HG03039 (cell line): ENCODE results near the gene TMEM50A.
"Not testable (repeated sequence)": the region's sequence is repeated elsewhere in the genome, so short reads cannot be mapped to it uniquely, and the experiment has no call there.

Experiments used
- ATAC-seq: cut with Tn5 transposase; IDR thresholded peaks from one replicate; pipeline ENCODE4 v1.9.1; 2021; ENCODE audit warnings: mild to moderate bottlenecking, moderate library complexity; ENCODE audit not compliant: unreplicated experiment

The TMEM50A gene

DNA sequence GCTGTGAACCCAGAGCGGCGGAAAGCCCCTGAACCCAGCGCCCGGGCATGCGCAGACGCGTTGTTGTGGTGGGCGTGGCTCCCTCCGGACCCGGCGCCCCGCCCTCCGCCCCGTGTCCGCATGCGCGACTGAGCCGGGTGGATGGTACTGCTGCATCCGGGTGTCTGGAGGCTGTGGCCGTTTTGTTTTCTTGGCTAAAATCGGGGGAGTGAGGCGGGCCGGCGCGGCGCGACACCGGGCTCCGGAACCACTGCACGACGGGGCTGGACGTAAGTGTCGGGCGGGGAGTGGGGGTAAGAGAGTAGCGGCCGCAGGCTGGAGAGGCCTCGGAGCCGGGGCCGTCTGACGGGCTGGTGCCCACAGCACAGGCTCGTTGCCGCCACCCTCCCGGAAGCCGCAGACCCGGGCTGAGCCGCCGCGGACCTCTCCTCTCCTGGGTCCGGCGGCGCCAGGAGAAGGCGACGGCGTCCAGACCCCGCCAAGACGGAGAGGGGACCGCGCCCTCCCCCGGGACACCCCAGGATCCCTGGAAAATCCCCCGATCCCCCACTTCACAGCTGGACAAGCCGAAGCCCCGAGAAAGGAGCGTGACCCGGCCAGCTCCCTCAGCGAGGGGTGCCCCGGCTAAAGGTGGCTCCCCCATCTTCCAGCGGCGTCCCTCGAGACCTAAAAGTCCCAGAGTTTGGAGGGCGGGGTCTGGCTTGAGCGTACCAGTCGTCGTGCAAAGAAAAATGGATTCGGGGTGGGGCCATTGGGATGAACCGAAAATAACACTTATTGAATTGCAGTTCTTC is at the start of gene TMEM50A:
TSS of gene TMEM50A (plus strand) at position 147 of the 794 bp plus-strand sequence. CDS start 2,153 bp downstream, outside the sequence.
- ATAC-seq = peak; percentile 52

DNA sequence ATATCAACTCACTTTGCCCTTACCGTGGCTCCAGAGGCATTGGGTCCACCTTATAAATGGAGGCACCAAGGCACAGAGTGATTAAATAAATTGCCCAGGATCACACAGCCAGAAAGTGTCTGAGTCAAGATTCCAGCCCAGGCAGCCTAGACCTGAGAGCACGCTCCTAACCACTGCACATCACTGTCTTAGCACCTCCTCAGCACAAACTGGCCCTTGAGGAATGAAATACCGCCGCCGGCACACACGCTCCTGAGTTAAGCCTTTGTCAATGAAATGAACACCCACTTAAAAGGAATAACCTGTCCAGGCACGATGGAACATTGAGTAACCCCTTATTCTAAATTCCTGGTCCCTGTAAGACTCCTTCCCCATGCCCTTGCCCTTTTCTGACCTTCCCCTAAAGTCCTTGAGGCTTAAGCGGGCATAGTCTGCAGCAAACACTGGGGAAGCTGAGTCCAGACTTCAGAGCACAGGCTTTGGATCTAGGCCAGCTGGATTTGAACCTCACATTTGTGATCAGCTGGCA is 49.5 kb upstream of the TMEM50A start:
- ATAC-seq = not testable (repeated sequence)

DNA sequence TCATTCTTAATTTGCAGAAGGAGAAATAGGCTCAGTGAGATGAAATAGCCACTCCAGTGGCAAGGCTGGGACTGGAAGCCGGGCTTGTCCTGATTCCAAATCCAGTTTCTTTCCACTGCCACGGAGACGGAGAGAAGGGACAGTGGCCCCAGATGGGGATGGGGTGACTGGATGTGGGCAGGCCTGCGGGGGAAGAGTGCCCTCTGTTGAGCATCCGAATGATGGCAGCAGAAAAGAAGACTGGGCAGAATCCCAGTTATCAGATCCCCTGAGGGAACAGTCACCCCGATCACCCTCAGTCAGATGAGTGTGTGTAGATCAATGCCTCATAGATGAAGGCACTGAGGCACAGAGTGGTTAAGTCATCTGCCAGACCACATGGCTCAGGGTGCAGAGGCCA is 48.1 kb upstream of the TMEM50A start:
- ATAC-seq = not testable (repeated sequence)

DNA sequence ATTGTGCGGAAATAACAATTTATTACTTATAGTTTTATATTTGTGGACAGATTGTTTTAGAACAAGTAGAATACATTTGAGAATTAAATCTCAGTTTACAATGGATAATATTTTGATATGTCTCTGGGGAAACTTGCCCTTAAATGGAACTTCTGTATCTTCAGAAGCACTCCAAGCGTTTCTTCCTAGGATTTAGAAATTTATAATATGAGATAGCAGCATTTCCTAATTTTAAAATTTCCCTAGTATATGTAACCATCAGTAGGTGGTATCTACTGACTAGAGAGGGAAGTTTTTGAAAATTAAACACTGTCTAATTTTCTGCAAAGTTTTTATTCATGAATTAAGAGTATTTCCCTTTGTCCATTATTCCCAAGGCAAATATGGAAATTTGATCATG is 44.7 kb upstream of the TMEM50A start:
- ATAC-seq = not testable (repeated sequence)

DNA sequence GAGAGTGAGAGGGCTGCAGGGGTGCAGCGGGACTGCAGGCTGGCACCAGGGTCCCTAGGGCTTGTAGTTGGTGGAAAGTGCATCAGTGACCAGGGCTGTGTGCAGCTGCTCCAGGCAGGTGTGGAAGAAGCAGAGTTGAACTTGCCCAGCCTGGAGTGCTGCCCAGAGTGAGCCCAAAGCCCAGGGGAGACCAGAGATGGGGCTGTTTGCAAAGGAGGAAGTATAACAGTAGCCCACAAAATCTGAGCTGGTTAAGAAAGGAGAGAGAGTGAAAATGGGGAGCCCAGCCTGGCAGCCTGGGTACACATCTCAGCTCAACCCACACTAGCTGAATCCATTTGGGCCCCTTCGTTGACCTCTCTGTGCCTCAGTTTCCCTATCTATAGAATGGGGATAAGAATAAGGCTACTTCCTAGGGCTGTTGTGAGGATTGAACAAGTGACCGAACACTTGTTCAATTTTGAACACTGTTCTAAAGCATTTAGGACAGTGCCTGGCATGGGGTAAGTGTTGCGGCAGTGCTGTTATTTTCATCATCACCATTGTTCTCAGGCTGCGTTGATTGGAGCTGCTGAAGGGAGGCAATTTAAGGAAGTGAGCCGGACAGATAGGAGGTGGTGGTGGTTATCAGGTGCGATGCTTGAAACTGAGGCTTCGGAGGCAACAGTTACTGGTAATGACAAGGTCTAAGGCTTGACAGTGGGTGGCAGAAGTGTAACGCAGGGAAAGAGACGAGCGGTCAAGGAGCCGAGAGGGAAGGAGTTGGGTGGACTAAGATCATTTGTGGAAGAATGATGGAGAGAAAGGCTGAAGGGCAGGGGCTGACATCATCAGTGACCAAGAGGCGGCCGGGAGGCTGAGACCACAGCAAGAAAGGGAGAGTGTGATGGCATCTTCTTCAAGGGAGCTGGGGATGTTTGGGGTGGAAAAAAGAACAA is 43.0 kb upstream of the TMEM50A start:
- not testable (repeated sequence) for ATAC-seq

DNA sequence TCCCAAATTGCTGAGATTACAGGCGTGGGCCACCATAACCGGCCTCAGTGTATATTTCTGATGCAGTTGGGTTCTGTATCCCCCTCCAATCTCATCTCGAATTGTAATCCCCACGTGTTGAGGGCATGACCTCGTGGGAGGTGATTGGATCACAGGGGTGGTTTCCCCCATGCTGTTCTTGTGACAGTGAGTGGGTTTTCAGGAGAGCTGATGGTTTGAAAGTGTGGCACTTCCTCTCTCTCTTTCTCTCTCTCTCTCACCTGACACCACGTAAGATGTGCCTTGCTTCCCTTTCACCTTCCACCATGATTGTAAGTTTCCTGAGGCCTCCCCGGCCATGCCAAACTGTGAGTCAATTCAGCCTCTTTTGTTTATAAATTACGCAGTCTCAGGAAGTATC is 41.6 kb upstream of the TMEM50A start:
- not testable (repeated sequence) for ATAC-seq

DNA sequence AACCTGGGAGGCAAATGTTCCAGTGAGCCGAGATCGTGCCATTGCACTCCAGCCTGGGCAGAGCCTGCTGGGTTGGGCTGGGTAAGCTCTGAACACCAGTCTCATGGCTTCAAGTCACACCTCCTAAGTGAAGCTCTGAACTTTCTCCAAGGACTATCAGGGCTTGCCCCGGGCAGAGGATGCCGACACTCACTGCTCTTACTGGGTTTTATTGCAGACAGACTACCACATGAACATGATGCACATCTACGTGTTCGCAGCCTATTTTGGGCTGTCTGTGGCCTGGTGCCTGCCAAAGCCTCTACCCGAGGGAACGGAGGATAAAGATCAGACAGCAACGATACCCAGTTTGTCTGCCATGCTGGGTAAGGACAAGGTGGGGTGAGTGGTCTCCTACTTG is 37.4 kb upstream of the TMEM50A start:
- not testable (repeated sequence) for ATAC-seq

DNA sequence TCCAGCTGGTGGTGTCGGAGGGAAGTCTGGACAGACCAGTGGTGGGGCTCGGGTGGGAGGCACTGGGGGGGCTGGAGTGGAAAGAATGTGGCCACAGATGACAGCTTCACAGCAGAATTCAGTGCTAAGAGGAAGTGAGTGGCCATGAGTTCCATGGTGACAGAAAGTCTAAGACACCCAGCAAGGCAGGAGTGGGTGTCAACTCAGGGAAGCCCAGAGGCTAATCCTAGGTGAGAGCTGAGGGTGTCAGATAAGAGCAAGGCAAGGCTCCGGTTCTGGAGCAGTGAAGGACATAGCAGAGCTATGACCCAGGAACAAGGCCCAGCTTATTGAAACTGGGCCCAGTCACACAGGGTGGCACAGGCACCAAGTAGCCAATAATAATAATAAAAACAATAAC is 35.8 kb upstream of the TMEM50A start:
- ATAC-seq = not testable (repeated sequence)

DNA sequence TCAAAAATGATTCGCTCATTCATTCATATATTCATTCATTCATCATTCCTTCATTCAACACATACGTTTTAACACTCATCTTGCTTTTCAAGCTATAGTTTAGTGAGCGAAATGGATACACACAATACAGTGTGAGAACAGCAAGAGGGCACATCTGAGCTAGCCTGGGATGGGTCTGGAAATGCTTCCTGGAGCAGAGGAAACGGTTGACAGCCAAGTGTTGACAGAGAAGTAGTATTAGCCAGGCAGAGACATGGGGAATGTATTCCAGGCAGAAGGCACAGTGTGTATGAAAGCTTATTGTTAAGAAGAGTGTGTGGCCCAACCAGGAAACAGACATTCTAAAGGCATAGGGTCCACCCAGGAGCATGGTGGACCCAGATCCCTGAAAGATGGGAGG is 33.2 kb upstream of the TMEM50A start:
- not testable (repeated sequence) for ATAC-seq

DNA sequence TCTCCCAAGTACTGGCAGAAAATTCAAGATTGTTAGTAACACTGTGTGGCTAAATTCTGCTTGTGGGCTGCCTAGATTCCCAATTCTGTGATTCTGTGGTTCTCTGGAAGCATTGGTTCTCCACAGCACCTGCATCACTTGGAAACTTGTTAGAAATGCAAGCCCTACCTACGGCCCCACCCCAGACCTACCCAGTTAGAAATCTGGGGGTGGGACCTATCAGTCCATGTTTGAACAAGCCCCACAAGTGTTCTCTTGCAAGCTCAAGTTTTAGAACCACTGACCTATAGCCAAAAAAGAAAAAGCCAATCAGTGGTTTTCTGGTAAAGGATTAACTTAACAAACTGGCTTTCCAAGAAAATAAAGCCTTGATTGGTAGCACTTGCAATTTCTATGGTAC is 30.0 kb upstream of the TMEM50A start:
- ATAC-seq = not testable (repeated sequence)

DNA sequence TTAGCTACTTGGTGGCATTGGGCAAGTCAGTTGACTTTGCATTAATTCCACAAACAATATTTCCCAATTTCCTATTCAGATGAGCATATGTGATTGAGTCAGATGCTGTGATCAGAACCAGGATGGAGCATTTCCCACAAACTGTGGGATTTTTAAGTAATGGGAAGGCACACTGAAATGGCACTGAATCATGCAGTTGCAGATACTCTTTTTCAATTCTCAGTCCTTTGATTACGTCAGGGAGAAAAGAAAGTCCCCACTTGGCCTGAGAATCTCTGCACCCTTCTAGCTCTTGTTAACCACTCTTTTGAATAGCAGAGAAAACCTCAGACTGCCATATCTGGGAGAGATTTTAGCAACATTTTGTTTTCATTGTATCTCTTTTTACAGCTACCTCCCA is 29.0 kb upstream of the TMEM50A start:
- ATAC-seq = not testable (repeated sequence)

DNA sequence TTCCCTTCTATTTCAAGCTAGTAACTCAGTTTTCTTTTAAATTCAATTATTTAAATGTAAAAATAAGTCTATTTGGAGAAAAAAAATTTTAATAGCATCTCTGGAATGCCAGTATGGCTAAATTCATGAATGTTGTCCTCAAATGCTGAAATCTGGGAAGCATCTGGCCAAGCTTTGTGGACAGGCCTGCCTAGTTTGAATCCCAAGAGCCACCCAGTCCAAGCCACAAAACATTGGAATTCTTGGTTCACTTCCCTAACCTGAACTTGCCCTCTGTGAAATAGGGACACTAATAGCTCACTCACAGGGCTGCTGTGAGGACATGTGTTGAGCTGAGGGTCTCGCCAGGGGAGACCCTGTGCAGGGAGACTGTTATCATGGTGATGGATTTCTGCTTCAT is 28.6 kb upstream of the TMEM50A start:
- ATAC-seq = not testable (repeated sequence)

DNA sequence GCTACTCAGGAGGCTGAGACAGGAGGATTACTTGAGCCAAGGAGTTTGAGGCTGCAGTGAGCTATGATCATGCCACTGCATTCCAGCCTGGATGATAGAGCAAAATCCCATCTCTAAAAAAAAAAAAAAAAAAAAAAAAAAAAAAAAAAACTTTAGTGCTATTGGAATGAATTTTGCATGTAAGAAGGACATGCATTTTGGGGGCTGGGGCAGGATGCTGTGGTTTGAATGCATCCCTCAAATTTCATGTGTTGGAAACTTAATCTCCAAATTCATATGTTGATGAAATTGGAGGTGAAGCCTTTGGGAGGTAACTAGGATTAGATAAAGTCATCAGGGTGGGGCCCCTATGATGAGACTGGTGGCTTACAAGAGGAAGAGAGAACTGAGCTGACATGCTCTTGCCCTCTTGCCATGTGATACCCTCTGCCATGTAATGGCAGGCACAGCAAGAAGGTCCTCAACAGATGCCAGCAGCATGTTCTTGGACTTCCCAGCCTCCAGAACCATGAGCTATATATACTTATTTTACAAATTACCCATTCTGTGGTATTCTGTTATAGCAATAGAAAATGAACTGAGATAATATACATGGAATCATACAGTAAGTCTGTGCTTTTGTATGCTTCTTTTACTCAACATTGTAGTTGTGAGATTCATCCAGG is 25.2 kb upstream of the TMEM50A start:
- not testable (repeated sequence) for ATAC-seq

DNA sequence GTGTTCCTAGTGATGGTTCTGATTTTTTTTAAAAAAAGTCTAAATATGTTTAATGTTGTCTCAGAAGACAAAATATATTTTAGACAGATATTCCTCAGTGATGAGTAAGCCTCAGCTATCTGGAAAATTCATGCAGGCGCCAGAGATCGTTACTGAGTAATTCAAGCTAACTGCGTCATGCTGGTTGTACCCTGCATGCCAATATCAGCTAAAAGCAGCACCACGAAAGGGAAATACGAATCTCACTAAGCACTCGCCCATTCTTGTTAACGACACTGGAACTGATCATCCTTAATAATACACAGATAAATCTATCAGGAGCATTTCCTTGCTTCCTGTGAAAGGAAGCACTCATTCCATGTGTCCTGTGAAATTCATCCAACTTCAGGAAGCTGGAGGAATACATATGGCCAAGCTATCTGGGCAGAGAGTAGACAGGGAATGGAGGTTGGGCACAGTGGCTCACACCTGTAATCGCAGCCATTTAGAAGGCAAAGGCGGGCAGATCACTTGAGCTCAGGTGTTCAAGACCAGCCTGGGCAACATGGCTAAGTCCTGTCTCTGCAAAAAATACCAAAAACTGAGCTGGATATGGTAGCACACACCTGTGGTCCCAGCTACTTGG is 17.7 kb upstream of the TMEM50A start:
- not testable (repeated sequence) for ATAC-seq

DNA sequence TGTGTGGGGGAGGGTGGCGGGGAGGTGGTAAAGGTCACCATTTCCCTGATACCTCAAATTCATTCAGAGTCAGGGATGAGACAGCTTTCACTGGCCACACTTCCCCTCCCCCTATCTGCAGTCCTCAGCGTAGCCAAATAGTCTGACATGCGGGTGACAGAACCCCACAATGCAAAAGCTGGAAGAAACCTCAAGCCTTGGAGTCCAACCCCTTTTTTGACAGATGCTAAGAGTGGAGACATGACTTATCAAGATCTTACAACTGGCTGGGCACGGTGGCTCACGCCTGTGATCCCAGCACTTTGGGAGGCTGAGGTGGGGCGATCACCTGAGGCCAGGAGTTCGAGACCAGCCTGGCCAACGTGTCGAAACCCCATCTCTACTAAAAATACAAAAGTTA is 16.0 kb upstream of the TMEM50A start:
- ATAC-seq = not testable (repeated sequence)

DNA sequence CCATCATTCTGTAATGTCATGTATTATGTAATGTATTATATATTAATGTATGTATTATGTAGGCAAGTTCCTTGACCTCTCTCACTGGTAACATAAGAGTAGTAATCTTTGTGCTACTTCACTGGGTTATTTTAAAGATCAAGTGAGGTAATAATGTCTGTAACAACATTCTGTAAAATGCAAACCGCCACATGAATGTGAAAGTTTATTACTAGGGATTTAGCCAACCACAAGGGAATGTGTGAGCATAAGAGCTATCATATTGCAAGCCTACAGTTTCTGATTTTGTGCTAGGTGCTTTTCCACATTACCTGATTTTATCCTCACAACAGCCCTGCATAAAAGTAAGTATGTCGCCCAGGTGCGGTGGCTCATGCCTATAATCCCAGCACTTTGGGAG is 13.7 kb upstream of the TMEM50A start:
- ATAC-seq = not testable (repeated sequence)

DNA sequence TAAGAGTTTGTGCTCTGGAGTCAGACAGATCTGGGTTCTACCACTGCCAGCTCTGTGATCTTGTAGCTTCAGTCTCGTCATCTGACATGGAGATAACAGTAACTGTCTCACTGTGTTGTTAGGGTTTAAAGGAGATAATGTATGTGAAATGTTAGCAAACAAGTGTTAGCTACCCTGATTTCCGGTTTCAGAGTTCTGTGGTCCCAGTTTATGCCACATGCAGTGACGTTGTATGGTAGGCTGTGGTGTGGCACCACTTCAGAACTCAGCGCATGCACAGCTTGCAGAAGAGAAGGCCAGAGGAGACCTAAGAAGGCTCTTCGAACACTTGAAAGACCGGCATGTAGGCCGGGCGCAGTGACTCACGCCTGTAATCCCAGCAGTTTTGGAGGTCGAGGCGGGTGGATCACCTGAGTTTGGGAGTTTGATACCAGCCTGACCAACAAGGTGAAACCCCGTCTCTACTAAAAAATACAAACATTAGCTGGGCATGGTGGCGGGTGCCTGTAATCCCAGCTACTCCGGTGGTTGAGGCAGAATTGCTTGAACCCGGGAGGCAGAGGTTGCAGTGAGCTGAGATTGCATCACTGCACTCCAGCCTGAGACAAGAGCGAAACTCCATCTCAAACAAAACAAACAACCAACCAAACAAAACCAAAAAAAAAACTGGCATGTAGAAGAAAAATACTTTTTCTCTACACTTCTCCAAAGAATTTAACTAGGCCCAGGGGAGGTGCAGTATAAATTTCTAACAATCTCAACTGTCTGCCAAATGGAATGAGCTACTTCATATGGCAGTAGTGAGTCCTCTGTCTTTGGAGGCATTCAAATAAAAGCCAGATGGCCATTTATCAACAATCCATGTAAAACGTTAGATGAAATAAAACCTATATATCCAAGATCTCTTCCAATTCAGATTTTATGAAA is 10.0 kb upstream of the TMEM50A start:
- not testable (repeated sequence) for ATAC-seq

DNA sequence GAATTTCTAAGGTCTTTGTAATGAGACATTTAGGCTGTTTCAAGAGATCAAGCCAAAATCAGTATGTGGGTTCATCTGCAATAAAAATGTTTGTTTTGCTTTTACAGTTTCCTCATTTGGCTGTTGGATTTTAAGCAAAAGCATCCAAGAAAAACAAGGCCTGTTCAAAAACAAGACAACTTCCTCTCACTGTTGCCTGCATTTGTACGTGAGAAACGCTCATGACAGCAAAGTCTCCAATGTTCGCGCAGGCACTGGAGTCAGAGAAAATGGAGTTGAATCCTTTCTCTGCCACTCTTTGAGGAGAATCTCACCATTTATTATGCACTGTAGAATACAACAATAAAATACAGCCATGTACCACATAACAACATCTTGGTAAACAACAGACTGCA is 9.3 kb upstream of the TMEM50A start:
- ATAC-seq = not testable (repeated sequence)

DNA sequence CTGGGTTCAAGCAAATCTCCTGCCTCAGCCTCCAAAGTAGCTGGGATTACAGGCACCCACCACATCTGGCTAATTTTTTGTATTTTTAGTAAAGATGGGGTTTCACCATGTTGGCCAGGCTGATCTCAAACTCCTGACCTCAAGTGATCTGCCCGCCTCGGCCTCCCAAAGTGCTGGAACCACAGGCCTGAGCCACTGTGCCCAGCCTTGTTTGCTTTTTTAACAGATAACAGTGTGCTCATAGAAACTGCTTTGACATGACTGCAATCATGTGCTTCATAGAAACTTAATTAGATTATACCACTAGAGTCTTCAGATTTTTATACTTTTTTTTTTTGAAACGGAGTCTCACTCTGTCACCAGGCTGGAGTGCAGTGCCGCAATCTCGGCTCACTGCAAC is 8.8 kb upstream of the TMEM50A start:
- not testable (repeated sequence) for ATAC-seq
